GM12873 (cell line): ENCODE data around the gene SNX13.

Experiments
- TF ChIP-seq, protein P1 (sequence below): IDR thresholded peaks from 2 replicates; pipeline ENCODE4 v1.5.1; 2012; ENCODE audit warnings: low read depth, mild to moderate bottlenecking, moderate library complexity, low read length, control low read depth; ENCODE audit not compliant: insufficient read depth; ENCODE audit errors: missing control alignments

SNX13 gene

DNA sequence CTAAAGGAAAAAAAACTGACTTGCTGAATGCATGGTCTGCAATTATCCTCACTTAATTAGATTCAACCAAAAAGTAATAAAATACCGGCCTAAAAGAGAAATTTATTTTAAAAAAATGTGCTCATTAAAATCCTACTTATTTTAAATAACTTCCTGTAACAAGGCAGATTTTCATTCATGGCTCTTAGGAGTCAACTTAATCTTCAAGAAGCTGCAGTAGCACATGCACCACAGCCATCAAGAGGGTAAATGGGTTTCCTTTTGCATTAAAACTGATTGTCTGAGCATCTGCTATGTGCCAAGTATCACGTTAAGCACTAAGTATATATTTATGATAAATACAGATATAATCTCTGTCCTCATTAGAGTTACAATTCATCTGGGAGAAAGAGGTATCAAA is 69.9 kb downstream of the SNX13 start:
- TF ChIP-seq, protein P1, sequence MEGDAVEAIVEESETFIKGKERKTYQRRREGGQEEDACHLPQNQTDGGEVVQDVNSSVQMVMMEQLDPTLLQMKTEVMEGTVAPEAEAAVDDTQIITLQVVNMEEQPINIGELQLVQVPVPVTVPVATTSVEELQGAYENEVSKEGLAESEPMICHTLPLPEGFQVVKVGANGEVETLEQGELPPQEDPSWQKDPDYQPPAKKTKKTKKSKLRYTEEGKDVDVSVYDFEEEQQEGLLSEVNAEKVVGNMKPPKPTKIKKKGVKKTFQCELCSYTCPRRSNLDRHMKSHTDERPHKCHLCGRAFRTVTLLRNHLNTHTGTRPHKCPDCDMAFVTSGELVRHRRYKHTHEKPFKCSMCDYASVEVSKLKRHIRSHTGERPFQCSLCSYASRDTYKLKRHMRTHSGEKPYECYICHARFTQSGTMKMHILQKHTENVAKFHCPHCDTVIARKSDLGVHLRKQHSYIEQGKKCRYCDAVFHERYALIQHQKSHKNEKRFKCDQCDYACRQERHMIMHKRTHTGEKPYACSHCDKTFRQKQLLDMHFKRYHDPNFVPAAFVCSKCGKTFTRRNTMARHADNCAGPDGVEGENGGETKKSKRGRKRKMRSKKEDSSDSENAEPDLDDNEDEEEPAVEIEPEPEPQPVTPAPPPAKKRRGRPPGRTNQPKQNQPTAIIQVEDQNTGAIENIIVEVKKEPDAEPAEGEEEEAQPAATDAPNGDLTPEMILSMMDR = no peak

DNA sequence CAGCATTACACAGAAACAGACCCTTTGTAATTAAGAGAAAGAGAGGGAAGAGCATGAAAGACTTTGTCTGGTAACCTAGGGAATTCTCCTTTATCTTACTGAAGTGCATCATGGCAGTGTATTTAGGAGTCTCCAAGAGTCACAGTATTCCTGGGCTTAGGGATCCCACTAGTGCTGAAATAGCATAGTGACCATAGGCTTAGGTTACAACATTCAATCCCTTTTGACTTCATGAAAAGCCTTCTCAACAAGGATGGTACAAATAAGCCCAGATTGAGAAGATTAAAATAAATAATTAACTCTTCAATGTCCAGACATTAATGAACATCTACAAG is 76.5 kb downstream of the SNX13 start:
- TF ChIP-seq, protein P1 = no peak

DNA sequence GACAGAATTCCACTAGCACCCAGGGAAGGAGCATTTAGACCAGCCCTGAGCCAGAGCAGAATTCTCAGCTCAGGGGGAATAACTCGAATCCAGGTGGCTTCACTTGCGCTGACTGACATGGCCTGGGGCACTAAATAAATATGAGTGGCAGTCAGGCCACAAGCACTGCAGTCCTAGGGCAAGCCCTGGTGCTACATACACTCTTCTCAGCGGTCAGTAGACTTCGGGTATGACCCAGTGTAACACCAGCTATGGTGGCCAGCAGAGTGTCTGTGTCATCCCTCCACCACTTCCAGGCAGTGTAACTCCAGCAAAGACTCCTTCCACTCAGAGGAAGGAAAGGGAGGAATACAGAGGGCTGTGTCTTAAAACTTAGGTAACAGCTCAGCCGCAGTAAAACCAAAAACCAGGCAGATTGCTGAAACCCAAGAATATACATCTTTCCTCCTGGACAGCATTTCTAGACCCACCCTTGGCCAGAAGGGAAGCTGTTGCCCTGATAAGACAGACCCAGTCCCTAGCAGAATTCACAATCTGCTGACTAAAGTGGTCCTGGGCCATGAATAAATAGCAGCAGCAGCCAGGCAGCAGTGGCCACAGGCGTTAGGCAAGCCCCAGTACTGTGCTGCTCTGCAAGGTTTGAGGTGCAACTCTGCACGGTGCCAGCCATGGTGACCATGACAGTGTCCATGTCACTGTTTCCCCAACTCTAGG is 77.0 kb downstream of the SNX13 start:
- TF ChIP-seq, protein P1 = no peak

DNA sequence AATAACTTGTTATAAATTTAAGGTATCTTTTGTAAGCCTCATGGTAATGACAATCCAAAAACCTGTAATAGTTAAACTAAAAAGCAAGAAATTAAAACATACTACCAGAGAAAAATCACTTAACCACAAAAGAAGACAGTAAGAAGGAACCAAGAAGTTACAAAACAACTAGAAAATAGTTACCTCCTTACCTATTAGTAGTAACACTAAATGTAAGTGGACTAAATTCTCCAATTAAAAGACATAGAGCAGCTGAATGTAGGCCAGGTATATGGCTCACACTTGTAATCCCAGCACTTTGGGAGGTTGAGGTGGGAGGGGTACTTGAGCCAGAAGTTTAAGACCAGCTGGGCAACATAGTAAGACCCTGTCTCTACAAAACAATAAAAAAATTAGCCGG is 84.0 kb downstream of the SNX13 start:
- TF ChIP-seq, protein P1 = no peak

DNA sequence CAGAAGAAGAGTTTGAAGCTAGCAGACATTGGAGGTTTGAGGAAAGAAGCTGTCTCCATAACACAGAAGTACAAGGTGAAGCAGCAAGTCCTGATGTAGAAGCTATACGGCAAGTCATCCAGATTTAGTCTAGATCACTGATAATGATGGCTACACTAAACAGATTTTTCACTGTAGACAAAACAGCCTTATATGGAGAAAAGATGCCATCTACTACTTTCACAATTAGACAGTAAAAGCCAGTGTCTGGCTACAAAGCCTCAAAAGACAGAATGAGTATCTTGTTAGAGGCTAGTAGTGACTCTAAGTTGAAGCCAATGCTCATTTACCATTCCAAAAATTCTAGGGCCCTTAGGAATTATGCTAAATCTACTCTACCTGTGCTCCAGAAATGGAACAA is 85.1 kb downstream of the SNX13 start:
- TF ChIP-seq, protein P1 = no peak

DNA sequence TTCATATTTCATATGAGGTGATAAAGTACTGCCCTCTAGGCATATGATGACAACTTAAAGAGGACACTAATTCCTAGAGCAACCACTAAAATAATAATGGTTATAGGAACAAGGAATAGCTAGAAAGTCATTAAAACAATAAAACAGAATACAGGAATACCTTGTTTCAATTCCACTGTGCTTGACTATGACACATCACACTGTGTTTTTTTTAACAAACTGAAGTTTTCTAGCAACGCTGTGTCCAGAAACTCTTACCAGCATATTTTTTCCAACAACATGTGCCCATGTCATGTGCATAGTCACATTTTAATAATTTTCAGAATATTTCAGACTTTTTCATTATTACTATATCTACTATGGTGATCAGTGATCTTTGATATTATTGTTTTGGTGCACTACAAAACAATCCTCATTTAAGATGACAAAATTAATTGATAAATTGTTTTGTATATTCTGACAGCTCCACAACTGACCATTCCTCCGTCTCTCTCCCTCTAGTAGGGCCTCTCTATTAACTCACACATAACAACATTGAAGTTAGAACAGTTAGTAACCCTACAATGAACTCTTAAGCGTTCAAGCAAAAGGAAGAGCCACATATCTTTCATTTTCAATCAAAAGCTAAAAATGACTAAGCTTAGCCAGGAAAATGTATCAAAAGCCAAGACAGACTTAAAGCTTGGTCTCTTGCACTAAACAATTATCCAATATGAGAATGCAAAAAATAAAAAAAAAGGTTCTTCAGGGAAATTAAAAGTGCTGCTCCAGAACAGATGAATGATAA is 85.8 kb downstream of the SNX13 start:
- TF ChIP-seq, protein P1 = no peak

DNA sequence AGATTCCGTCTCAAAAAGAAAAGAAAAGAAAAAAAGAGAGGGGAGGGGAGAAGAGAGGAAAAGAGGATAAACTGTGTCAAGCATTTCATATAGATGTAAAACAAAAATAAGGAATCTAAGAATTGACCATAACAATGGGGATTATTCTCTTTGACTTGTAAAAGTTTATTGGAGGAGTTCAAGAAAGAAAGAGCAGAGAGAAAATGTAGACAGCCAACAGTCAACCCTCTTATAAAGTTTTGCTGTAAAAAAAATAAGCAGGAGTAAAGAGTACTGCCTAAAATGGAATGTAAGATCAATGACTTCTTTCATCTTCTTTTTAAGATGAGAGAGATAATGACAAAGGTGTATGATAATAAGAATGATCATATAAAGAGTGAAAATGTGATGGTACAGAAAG is 87.9 kb downstream of the SNX13 start:
- TF ChIP-seq, protein P1 = no peak
